Tibial nerve (tissue), 4 donors: ENCODE data around the gene CSNK1D. TPM values are rescaled to one million over a fixed set of nuclear protein-coding genes. Genes with fewer than 3 reads are reported as not detected.

Source experiments
- DNase-seq, 2 donors: peaks; one replicate each; pipeline ENCODE4 v3.0.0-alpha.2; 2019; ENCODE audit warnings: low spot score in 2 of 2
- H3K27ac ChIP-seq, 4 donors: fragments of 200-600 bp; sonication (generic) in 3 of 4; one replicate each; pipeline ENCODE4 v1.5.1; 2017 to 2019; ENCODE audit warnings: mild to moderate bottlenecking in 1 of 4
- H3K27me3 ChIP-seq, 2 donors: fragments of 200-600 bp; sonication (generic) in 1 of 2; one replicate each; pipeline versions ENCODE4 v1.5.1 to v1.6.0; 2017 to 2019
- H3K36me3 ChIP-seq, 3 donors: fragments of 200-600 bp; sonication (generic); one replicate each; pipeline ENCODE4 v1.5.1; 2018 to 2019
- H3K4me1 ChIP-seq, 4 donors: fragments of 200-600 bp; sonication (generic) in 3 of 4; one replicate each; pipeline ENCODE4 v1.5.1; 2017 to 2019
- H3K4me3 ChIP-seq, 4 donors: fragments of 200-600 bp; sonication (generic) in 3 of 4; one replicate each; pipeline ENCODE4 v1.5.1; 2017 to 2019; ENCODE audit warnings: mild to moderate bottlenecking in 1 of 4, moderate library complexity in 1 of 4
- H3K9me3 ChIP-seq, 4 donors: fragments of 200-600 bp; sonication (generic) in 3 of 4; one replicate each; pipeline ENCODE4 v1.5.1; 2017 to 2019
- EP300 ChIP-seq, 2 donors: sonication (generic); formaldehyde crosslinking; IDR thresholded peaks; one replicate each; pipeline ENCODE4 v1.6.1; 2017; ENCODE audit warnings: antibody characterized with exemption in 2 of 2, mild to moderate bottlenecking in 1 of 2
- POLR2A ChIP-seq, 2 donors: fragments of 450-650 bp; IDR thresholded peaks; one replicate each; pipeline ENCODE4 v1.6.1; 2017; ENCODE audit warnings: antibody characterized with exemption in 2 of 2, mild to moderate bottlenecking in 2 of 2, moderate library complexity in 2 of 2
- WGBS, 2 donors: methylation state at CpG; one replicate each; pipeline ENCODE4 v1.1.5; 2018; 5-methylcytosine and 5-hydroxymethylcytosine counted together
- total RNA-seq, 4 donors: library from RNA; depleted of rRNA; stranded (reverse); fragments of >200 nt; gene quantifications; one replicate each; pipeline ENCODE4 v1.1.0, GENCODE V29; 2016
- TF ChIP-seq, protein P1 (sequence below), 5 experiments: fragments of 200-600 bp in 3 of 5; fragments of 450-650 bp in 2 of 5; sonication (generic) in 3 of 5; IDR thresholded peaks; one replicate each; pipeline ENCODE4 v1.5.1; 2016 to 2019; ENCODE audit warnings: antibody characterized with exemption in 5 of 5, mild to moderate bottlenecking in 3 of 5, moderate library complexity in 2 of 5

CSNK1D gene
- total RNA-seq, 4 donors from 2014 or later = 93.9 to 160 (median 124) TPM

DNA sequence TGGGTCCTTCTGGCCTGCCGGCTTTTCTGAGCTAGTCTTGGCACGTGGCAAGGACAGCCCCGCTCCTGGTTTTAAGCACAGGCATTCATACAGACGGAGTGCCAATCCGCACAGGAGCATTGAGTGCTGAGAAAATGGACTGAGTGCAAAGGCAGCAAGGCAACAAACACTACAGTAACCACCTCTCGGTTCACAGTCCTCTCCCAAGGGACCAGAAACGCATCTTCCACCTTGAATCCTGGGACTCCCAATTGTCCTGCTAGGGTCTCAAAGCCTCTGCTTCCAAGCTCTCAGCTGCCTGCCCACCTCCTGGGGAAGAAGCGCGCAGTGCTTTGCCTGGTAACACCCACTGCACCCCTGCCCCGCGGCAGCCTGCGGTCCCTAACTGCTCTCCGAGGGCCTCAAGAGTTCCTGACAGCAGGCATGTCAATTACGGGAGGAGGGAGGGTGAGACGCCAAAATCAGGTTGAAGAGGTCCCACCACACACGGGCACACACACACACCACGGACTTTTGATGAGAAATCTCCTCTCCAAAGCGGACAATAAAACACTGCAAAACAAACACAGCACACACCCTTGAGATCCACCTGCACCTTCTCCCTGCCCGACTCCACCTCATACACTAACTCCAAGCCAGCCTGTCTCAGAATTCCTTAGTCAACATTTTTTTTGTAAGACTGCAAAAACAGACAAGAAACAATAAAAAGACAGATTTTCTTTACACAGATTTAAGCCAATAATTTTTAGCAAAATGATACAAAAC is 29.7 kb downstream of the CSNK1D start:
- H3K27me3 ChIP-seq = no peaks in the 10 kb centered on the region
- H3K27ac ChIP-seq = peak overlapping the region in 3 of 4 donors; percentile 70 to 91 (median 85)
- 87 to 89% methylated on average over 18 to 19 of the region's 19 CpGs for WGBS, 2 donors
- no peaks in the 10 kb centered on the region for H3K9me3 ChIP-seq
- TF ChIP-seq EP300 (IDR thresholded peaks at IDR 0.05) = no peak
- TF ChIP-seq, protein P1, sequence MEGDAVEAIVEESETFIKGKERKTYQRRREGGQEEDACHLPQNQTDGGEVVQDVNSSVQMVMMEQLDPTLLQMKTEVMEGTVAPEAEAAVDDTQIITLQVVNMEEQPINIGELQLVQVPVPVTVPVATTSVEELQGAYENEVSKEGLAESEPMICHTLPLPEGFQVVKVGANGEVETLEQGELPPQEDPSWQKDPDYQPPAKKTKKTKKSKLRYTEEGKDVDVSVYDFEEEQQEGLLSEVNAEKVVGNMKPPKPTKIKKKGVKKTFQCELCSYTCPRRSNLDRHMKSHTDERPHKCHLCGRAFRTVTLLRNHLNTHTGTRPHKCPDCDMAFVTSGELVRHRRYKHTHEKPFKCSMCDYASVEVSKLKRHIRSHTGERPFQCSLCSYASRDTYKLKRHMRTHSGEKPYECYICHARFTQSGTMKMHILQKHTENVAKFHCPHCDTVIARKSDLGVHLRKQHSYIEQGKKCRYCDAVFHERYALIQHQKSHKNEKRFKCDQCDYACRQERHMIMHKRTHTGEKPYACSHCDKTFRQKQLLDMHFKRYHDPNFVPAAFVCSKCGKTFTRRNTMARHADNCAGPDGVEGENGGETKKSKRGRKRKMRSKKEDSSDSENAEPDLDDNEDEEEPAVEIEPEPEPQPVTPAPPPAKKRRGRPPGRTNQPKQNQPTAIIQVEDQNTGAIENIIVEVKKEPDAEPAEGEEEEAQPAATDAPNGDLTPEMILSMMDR (IDR thresholded peaks at IDR 0.05) = no peak
- TF ChIP-seq POLR2A (IDR thresholded peaks at IDR 0.05) = no peak
- no peak overlapping the region for H3K4me3 ChIP-seq
- peaks cover 24 to 91% (median 72%) of the 10 kb centered on the region in 4 donors for H3K4me1 ChIP-seq
- H3K36me3 ChIP-seq = peaks cover 4 to 66% (median 44%) of the 10 kb centered on the region in 3 donors
- no peak for DNase-seq

DNA sequence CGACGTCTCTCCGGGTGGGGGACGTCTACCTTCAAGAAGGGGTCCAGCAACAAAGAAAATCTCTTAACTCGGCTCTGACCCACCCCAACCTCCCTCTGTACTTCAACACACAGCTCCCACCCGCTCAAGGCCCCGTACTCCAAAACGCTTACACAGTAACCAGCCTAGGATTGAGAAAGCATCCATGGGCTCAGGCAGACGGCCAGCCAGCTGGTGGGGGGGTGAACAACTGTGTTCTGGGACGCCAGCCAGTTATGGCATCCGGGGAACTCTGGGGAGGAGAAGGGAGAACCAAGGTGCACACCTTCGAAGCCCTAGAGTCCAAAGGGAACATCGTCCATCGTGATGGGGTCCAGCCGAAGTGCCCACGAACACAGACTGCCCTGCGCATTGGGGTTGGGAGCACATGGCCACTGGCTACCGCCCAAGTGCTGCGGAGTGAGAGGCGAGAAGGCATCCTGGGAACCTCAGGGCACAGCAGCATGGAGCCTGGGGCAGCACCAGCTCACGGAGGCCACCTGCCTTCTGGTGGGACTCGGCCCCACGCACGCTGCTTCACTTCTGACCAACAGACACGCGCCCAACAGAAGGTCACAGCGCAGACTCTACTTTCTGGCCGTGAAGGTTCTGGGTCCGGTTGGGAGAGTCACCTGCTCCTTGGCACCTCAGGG is 30.4 kb downstream of the CSNK1D start:
- Histone ChIP-seq H3K4me3 (no peak overlapping the region), H3K4me1 (peaks cover 24 to 97% (median 79%) of the 10 kb centered on the region in 4 donors), H3K36me3 (peaks cover 4 to 63% (median 37%) of the 10 kb centered on the region in 3 donors)

DNA sequence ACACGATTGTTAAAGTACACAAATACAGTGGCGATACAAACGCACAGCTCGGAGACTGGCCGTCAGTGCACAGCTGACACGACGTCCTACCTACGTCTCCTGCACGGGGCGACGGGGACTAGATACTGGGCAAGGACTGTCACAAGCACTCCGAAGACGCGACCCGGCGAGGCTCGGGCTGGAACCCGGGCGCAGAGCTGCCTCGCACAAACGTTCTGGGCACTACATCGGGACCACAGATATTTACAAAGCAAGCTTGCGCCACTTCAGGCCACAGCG is 30.9 kb downstream of the CSNK1D start:
- H3K4me3 ChIP-seq = no peak overlapping the region
- TF ChIP-seq, protein P1 (IDR thresholded peaks at IDR 0.05) = no peak
- TF ChIP-seq POLR2A (IDR thresholded peaks at IDR 0.05) (no peak), EP300 (IDR thresholded peaks at IDR 0.05) (no peak)
- H3K4me1 ChIP-seq = peaks cover 24 to 97% (median 80%) of the 10 kb centered on the region in 4 donors
- peaks cover 4 to 63% (median 32%) of the 10 kb centered on the region in 3 donors for H3K36me3 ChIP-seq
- peak overlapping the region; percentile 70 to 91 (median 82) for H3K27ac ChIP-seq
- H3K9me3 ChIP-seq = no peaks in the 10 kb centered on the region
- 67 to 77% methylated on average over 24 of the region's 24 CpGs for WGBS, 2 donors
- no peaks in the 10 kb centered on the region for H3K27me3 ChIP-seq
- DNase-seq = no peak

More for the DNA sequence above, 30.4 kb downstream of the CSNK1D start:
- Histone ChIP-seq H3K27me3 (no peaks in the 10 kb centered on the region), H3K27ac (peak overlapping the region; percentile 70 to 91 (median 82)), H3K9me3 (no peaks in the 10 kb centered on the region)
- 32 to 63% methylated on average over 18 to 29 of the region's 29 CpGs for WGBS, 2 donors
- TF ChIP-seq POLR2A (IDR thresholded peaks at IDR 0.05) (peak in 1 of 2 donors; percentile 23), EP300 (IDR thresholded peaks at IDR 0.05) (peak in 1 of 2 donors; percentile 52)
- TF ChIP-seq, protein P1 (IDR thresholded peaks at IDR 0.05) = no peak
- DNase-seq = peak; percentile 71 to 83

DNA sequence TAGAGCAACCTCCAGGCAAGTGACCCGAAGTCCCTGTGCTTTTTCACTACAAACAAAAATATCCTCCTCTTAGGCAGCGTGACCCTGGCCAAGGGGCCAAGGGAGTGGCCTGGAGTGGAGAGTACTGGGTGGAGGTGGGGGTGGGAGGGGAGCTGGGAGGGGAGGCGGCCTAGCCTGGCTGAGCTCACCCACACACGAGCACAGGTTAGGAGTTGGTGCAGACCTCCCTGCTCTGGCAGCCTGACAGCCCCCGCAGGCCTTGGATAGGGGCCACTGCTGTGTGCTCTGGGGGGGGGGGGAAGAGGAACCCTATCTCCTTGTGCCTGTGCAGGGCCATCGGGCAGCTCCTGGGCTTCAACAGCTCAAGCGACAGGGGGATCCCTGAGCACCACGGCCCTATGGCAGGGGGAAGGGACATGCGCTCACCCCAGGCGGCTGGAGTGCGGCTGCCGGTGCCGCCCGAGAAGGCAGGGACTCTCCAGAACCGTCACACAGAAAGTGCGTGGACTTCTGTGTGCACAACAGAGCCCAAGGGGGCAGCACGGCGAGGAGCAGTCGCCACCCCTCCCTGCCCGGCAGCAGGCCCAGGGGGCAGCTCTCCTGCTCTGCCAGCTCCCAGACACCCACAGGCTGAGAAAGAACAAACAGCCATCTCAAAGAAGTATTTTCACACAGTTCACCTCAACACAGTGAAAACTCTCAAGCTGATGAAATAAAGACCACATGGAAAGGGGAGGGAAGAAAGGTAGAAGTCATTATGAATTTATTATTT is 31.4 kb downstream of the CSNK1D start:
- Histone ChIP-seq H3K27ac (peak overlapping the region; percentile 70 to 91 (median 82)), H3K9me3 (no peaks in the 10 kb centered on the region), H3K27me3 (no peaks in the 10 kb centered on the region), H3K4me1 (peaks cover 24 to 95% (median 76%) of the 10 kb centered on the region in 4 donors), H3K36me3 (peaks cover 4 to 63% (median 30%) of the 10 kb centered on the region in 3 donors), H3K4me3 (peak overlapping the region in 1 of 4 donors; percentile 10)
- WGBS, 2 donors = 16 to 21% methylated on average over 19 of the region's 20 CpGs
- DNase-seq = no peak
- peak in 1 of 2 donors; percentile 0 for TF ChIP-seq EP300 (IDR thresholded peaks at IDR 0.05)
- TF ChIP-seq, protein P1 (IDR thresholded peaks at IDR 0.05) = no peak
- TF ChIP-seq POLR2A (IDR thresholded peaks at IDR 0.05) = no peak
